HEK293T (cell line): ENCODE data around the gene CNGA4.

Experiments
- CTCF ChIA-PET: fragments of 350-600 bp; formaldehyde crosslinking; extraction: SDS; loops from one replicate; lab custom pipeline; 2021; ENCODE audit warnings: antibody characterized with exemption, inconsistent platforms; lab: Yijun Ruan, JAX
- POLR2A ChIA-PET: fragments of 350-600 bp; formaldehyde crosslinking; extraction: SDS; loops from one replicate; lab custom pipeline; 2020; ENCODE audit warnings: antibody characterized with exemption, inconsistent platforms; lab: Yijun Ruan, JAX
- DNase-seq: peaks from one replicate; pipeline ENCODE4 v3.0.0; 2012; ENCODE audit warnings: mixed read lengths; ENCODE audit errors: extremely low spot score
- ARNT ChIP-seq: fragments of 450-650 bp; IDR thresholded peaks from 2 replicates; pipeline ENCODE4 v1.6.1; 2017; ENCODE audit warnings: mild to moderate bottlenecking
- BHLHE40 ChIP-seq: fragments of 450-650 bp; IDR thresholded peaks from 2 replicates; pipeline ENCODE4 v1.6.1; 2016; ENCODE audit warnings: mild to moderate bottlenecking, moderate library complexity, borderline replicate concordance
- CTBP1 ChIP-seq: fragments of 450-650 bp; IDR thresholded peaks from 2 replicates; pipeline ENCODE4 v1.6.1; 2016; ENCODE audit warnings: borderline replicate concordance
- ELF4 ChIP-seq: fragments of 450-650 bp; IDR thresholded peaks from 2 replicates; pipeline ENCODE4 v1.6.1; 2017; ENCODE audit warnings: antibody characterized with exemption
- FOXA1 ChIP-seq: fragments of 450-650 bp; IDR thresholded peaks from 2 replicates; pipeline ENCODE4 v1.6.1; 2016; ENCODE audit warnings: mild to moderate bottlenecking
- FOXK2 ChIP-seq: fragments of 450-650 bp; IDR thresholded peaks from 2 replicates; pipeline ENCODE4 v1.6.1; 2016; ENCODE audit warnings: mild to moderate bottlenecking
- FOXM1 ChIP-seq: fragments of 450-650 bp; IDR thresholded peaks from 2 replicates; pipeline ENCODE4 v1.6.1; 2017; ENCODE audit warnings: mild to moderate bottlenecking, borderline replicate concordance
- HDGF ChIP-seq: fragments of 450-650 bp; IDR thresholded peaks from 2 replicates; pipeline ENCODE4 v1.6.1; 2017; ENCODE audit warnings: antibody characterized with exemption, borderline replicate concordance
- L3MBTL2 ChIP-seq: fragments of 450-650 bp; conservative IDR thresholded peaks from 2 replicates; pipeline ENCODE4 v1.6.1; 2016; ENCODE audit warnings: mild to moderate bottlenecking
- LEF1 ChIP-seq: fragments of 450-650 bp; IDR thresholded peaks from 2 replicates; pipeline ENCODE4 v1.6.1; 2017; ENCODE audit warnings: mild to moderate bottlenecking, borderline replicate concordance
- NFRKB ChIP-seq: fragments of 450-650 bp; IDR thresholded peaks from 2 replicates; pipeline ENCODE4 v1.6.1; 2016; ENCODE audit warnings: mild to moderate bottlenecking, moderate library complexity
- PKNOX1 ChIP-seq: fragments of 450-650 bp; IDR thresholded peaks from 2 replicates; pipeline ENCODE4 v1.6.1; 2016
- SP1 ChIP-seq: fragments of 450-650 bp; IDR thresholded peaks from 2 replicates; pipeline ENCODE4 v1.6.1; 2017
- SUZ12 ChIP-seq: fragments of 450-650 bp; IDR thresholded peaks from 2 replicates; pipeline ENCODE4 v1.6.1; 2016; ENCODE audit warnings: mild to moderate bottlenecking
- TARDBP ChIP-seq: fragments of 450-650 bp; IDR thresholded peaks from 2 replicates; pipeline ENCODE4 v1.6.1; 2016
- ZNF384 ChIP-seq: fragments of 450-650 bp; IDR thresholded peaks from 2 replicates; pipeline ENCODE4 v1.6.1; 2016

The CNGA4 gene

DNA sequence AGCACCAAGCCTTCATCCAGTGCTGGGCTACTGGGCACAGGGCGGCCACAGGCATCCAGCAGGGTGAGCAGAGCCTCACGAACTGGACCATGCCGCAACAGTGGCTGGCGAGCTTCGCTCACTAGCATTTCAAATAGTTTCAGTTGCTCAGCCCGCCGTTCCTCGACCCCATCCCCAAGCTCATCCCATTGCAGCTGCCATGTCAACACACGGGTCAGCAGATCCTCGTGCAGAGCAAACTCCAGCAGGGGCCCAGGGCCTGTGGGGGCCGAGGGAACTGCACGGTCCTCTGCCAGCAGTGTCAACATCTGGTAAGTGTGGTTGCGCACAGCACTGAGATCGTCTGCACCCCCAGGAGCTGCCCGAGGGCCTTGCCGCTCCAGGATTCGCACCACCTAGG lies 15.0 kb upstream of the CNGA4 start:
- ChIA-PET CTCF (interaction anchor here (1.2 kb wide), 1 partner anchor 10 kb away, joined by 3 read pairs; no protein-coding TSS in a partner anchor), POLR2A (no interaction called here)
- no peak for DNase-seq
- TF ChIP-seq PKNOX1 (no peak), CTBP1 (no peak), FOXA1 (no peak), LEF1 (no peak), L3MBTL2 (no peak)

- no peak for TF ChIP-seq FOXK2
- no peak for TF ChIP-seq SUZ12
- TF ChIP-seq ARNT: no peak
- TF ChIP-seq HDGF: no peak
- TF ChIP-seq FOXM1: no peak
- TF ChIP-seq SP1: no peak
- no peak for TF ChIP-seq LEF1
- no peak for TF ChIP-seq L3MBTL2
- TF ChIP-seq TARDBP: no peak
- no peak for TF ChIP-seq FOXA1
- no peak for TF ChIP-seq PKNOX1
- no peak for TF ChIP-seq CTBP1
- TF ChIP-seq NFRKB: no peak
- TF ChIP-seq ZNF384: no peak
- no peak for TF ChIP-seq ELF4
- TF ChIP-seq BHLHE40: no peak
- POLR2A ChIA-PET: no interaction called here
- DNase-seq: no peak
- CTCF ChIA-PET: interaction anchor here (1.2 kb wide), 1 partner anchor 9 kb away, joined by 3 read pairs; no protein-coding TSS in a partner anchor
Measured at GRCh38 chr11:6224421-6224820, 14.5 kb upstream of the CNGA4 start.

DNA sequence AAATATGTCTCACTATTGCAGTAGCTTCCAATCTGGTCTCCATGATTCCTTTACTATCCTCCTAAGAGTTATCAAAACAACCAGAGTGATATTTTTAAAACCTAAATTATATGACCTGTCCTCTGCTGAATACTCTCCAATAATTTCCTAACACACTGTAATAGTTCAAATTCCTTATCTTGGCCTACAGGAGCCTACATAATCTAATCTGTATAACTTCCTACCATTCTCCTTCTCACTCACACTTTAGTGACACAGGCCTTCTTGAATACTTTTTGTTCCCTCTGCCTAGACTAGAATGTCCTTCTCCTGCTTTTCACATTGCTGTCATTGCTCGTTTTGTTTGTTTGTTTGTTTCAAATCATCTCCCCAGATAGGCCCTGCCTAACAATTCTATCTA lies 13.9 kb upstream of the CNGA4 start:
- DNase-seq: no peak
- no peak for TF ChIP-seq NFRKB
- ChIA-PET CTCF (interaction anchor here (1.2 kb wide), 1 partner anchor 9 kb away, joined by 3 read pairs; no protein-coding TSS in a partner anchor), POLR2A (interaction anchor here (0.9 kb wide), 1 partner anchor 10 kb away, joined by 3 read pairs; no protein-coding TSS in a partner anchor)

GRCh38 chr11:6225896-6226295 lies 13.0 kb upstream of the CNGA4 start:
- ChIA-PET CTCF (no interaction called here), POLR2A (interaction anchor here (0.9 kb wide), 1 partner anchor 9 kb away, joined by 3 read pairs; no protein-coding TSS in a partner anchor)

DNA sequence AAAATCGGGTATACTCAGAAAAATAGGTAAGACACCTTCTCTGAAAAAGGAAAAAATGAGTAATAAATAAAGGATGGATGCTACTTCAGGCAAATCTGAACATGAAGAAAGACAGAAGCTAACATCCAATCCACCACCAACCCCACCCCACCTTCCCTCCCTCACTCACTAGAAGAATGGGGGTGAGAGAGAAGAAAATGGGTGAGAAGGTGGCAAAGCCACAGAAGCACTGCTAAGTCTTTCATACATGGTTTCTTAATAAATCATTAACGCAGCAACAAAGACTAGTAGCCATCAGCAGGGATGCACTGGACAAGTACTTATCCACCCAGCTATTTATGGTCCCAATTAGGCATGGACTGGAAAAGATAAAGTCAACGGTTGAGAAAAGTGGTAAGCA lies 10.4 kb upstream of the CNGA4 start:
- TF ChIP-seq SP1 (no peak), ZNF384 (no peak)
- no peak for DNase-seq
- CTCF ChIA-PET: interaction anchor here (0.9 kb wide), 1 partner anchor 45 kb away, joined by 4 read pairs; no protein-coding TSS in a partner anchor
- POLR2A ChIA-PET: no interaction called here

More at GRCh38 chr11:6225896-6226295, 13.0 kb upstream of the CNGA4 start:
- DNase-seq: no peak
- TF ChIP-seq SUZ12: no peak
- no peak for TF ChIP-seq HDGF
- TF ChIP-seq SP1: no peak
- no peak for TF ChIP-seq ARNT
- no peak for TF ChIP-seq BHLHE40
- TF ChIP-seq FOXK2: no peak
- TF ChIP-seq CTBP1: no peak
- TF ChIP-seq TARDBP: no peak
- TF ChIP-seq FOXA1: no peak
- TF ChIP-seq L3MBTL2: no peak
- no peak for TF ChIP-seq FOXM1
- TF ChIP-seq NFRKB: no peak

DNA sequence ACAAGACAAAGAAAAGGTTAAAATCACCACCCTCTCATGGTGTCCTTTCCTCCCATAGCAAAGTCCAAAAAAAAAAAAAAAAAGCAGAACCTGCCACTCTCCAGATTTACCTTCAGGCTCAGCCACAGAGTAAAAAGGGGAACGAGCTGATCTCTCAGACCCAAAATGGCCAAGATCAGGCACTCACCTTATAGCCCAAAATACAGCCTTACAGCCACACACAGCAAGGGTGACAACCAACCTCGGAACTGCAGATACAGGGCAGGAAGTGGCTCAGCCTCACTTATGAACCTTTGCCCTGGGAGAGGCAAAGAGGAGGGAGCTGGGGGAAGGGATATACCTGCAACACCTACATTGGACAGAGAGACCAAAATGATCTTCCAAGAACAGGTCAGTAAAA lies 9.0 kb upstream of the CNGA4 start:
- ChIA-PET CTCF (no interaction called here), POLR2A (no interaction called here)
- no peak for TF ChIP-seq PKNOX1
- TF ChIP-seq SP1: no peak
- TF ChIP-seq BHLHE40: no peak
- TF ChIP-seq FOXK2: no peak
- no peak for TF ChIP-seq FOXM1
- no peak for TF ChIP-seq ARNT
- no peak for TF ChIP-seq LEF1
- TF ChIP-seq NFRKB: no peak
- TF ChIP-seq FOXA1: no peak
- no peak for TF ChIP-seq SUZ12
- no peak for TF ChIP-seq HDGF
- TF ChIP-seq CTBP1: no peak
- TF ChIP-seq ZNF384: no peak
- no peak for TF ChIP-seq L3MBTL2
- no peak for TF ChIP-seq ELF4
- TF ChIP-seq TARDBP: no peak
- DNase-seq: no peak

GRCh38 chr11:6232899-6233298 lies 6.0 kb upstream of the CNGA4 start:
- ChIA-PET CTCF (no interaction called here), POLR2A (no interaction called here)
- TF ChIP-seq SP1 (no peak), FOXM1 (no peak), ARNT (no peak), NFRKB (no peak), CTBP1 (no peak), L3MBTL2 (no peak), ZNF384 (no peak), ELF4 (no peak), FOXK2 (no peak), FOXA1 (no peak), SUZ12 (no peak), HDGF (no peak), PKNOX1 (no peak), TARDBP (no peak)
- no peak for DNase-seq
